NCI-H146 (cell line): ENCODE measurements around the gene IL4I1.

Experiments used
- DNase-seq: peaks from one replicate; lab custom pipeline; 2025; lab: John Stamatoyannopoulos, UW

IL4I1 gene

DNA sequence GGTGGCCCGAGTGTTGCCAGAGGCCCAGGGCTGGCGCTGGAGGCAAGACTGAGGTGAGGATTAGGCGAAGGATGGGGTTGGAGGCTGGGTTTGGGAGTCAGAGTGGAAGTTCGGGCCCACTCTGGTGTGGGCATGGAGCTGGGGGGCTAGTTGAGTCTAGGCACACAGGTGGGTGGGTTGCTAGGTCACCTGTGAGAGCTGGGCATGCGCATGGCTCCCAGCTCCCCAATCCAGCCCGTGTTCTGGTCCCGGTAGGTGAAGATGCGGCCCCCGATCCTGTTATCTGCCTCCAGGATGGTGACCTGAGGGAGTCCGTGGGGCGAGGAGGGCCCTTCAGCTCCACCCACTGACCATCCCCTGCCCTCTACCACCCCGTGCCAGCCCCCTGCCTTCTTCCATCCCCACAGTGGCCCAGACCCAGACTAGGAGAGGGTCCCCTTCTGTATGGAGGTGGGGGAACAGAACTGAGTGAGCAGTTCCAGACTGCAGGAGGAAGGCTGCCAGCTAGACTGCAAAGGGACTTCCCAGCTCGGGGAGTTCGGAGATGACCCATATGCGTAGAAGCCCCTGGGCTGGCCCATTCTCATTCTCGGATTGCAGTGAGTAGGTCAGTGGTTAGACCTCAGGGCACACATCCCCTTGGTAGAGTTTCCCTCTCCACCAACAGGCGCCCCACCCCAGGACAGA lies 1.7 kb downstream of the IL4I1 start:
- DNase-seq, result no peak

DNA sequence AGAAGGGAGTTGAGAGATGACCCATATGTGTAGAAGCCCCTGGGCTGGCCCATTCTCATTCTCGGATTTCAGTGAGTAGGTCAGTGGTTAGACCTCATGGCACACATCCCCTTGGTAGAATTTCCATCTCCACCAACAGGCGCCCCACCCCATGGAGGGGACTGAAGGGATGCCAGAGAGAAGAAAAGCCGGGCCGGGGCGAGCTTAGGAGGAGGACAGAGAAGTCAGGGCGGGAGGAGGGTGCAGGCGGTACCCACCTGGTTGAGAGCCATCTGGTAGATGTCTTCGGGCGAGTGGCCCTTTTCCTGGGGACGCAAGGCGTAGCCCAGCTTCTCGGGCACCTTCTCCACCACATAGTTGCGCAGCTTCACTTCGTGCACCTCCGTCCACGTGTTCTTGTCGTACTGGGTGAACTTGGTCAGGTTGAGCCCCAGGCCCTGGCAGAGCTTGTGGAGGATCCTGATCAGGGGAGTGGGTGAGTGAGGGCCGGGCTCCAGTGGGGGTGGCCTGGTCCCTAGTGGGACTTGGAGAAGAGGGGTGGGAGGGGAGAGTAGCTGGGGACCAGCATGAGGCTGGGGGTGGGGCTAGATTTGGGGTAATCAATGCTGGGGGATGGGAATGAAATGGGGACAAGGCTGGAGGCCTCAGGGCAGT lies 2.5 kb downstream of the IL4I1 start:
- no peak for DNase-seq

DNA sequence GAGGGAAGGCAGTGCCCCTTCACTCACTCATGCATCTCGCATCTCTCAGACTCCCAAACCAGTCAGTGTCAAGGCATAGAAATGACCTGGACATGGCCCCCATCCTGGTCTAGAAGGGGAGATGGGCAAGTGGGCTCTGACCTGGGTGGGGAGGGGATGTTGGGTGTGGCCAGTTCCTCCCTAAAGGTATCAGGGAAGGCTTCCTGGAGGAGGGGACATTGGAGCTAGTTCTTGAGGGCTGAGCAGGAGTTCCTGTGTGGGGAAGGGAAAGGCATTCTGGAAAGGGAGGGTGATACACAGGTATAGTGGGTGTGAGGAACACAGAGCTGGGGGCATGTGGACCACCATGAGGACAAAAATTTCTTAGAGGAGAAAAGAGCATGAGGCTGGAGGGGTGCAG lies 4.0 kb downstream of the IL4I1 start:
- no peak for DNase-seq

DNA sequence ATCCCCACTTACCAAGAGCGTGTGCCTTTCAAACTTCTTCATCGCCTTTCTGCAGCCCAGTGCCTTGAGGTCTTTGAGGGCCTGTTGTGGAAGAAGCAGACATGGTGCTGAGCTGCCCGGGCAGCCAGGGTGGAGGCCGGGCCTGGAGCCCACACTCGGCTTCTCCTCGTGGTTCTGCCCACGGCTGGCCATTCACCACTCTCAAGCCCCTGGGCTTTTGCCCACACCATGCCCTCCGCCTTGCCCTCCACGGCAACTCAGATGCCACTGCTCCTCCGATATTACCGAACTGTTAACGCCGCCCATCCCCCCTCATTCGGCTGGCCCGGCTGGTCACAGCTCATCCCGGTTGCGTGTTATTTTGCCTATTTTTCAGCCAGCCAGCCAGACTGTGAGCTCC lies 5.3 kb downstream of the IL4I1 start:
- DNase-seq, result no peak

DNA sequence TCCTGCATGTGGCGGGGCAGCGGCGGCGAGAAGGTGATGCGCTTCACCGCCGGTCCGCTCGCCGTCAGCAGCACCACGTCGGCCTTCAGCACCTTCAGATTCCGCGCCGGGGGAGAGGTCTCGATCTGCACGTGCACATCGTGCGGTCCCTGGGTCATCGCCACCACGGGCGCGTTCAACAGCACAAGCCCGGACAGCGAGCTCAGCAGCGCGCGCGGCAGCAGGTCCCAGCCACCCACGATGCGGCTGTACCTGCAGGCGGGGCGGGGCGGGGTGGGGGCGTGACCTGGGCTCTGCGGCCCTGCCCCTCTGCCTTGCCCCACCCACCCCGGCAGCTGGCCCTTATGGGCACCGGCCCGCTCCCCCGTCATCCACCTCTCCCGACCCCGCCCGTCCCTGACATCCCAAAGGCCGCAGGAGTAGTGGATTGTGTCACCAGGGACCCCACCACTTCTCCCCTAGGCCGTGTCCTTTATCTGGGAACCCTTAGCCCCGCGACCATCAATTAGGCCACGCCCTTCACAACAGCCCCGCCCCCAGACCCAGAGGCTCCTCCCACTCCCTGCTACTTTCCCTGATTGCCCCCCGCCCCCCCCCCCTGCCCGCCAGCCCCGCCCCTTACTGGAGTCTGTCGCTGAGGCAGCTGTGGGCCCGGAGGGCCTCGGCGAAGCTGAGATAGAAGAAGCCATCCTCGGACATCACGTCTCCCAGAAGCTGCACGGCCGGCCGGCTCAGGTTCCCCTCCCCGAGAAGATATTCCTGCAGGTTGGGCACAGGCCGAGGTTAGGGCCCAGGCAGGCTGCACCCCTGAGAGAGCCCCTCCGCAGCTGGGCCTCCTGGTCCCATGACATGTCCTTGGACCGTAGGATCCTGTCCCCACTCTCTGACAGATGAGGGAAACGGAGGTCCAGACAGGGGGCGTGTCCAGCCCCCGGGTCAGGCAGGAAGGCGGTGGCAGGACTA lies 6.1 kb downstream of the IL4I1 start:
- peak; percentile 87 for DNase-seq

DNA sequence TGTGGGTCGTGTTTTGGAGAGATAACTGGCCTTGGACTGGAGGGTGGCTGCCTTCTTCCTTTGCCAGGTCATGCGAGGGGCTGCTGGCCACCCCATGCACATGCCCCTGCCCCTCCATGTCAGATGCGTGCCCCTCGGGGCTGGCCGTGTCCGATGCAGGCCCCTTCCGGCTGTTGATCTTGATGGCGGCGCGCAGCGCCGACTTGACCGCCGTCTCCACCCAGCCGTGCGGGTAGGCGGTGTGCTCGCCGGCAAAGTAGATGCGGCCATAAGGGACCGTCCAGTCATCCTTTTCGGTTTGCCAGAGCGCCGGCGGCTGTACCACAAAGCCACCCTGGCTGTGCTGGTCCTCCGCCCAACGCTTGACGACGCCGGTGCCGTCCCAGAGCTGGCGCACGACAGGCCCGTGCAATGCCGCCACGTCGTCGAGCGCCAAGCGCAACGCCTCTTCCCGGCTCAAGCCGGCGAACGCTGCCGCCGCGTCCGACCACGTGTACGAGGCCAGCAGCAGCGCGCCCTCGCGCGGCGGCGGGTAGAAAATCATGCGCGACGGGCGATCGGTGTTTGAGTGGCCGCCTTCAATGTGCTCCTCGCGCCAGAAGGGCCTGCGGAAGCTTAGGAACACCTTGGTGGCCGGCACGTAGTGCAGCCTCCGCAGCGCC lies 6.9 kb downstream of the IL4I1 start:
- peak; percentile 83 for DNase-seq

DNA sequence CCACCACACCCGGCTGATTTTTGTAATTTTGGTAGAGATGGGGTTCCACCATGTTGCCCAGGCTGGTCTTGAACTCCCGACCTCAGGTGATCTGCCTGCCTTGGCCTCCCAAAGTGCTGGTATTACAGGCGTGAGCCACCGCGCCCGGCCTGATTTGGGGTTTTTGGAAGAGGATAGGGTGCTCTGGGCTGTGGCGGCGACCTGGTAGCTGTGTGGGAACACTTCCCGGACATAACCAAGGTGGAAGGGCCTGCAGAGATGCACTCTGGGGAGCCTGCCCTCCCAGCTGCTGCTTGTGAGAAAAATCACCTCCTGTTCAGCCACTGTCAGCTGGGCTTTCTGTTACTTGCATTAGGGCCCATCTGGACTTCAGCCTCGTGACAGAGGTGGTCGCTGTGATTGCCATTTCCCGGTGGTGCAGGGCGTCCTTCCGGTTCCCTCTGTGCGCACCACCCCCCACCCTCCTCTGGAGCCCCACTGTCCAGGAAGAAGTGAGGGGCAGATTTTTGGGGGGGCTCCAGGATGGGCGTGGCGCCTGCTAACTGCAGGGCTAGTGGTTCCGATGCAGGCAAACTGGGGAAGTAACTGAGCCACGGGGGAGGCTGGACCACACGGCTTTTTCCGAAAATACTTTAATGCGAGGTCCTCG lies 7.5 kb downstream of the IL4I1 start:
- no peak for DNase-seq

DNA sequence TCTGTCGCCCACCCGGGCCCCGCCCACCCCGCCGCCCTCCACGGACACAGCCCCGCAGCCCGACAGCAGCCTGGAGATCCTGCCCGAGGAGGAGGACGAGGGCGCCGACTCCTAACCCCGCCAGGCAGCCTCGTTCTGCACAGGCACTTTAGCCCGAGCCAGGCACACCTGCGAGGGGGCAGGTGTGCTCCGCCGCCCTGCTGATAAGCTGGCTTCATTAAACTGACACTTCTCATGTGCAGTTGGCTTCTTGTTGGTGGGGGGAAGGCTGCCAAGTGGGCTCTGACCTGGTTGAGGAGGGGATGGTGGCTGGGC lies 8.2 kb downstream of the IL4I1 start:
- DNase-seq, result peak; percentile 84

DNA sequence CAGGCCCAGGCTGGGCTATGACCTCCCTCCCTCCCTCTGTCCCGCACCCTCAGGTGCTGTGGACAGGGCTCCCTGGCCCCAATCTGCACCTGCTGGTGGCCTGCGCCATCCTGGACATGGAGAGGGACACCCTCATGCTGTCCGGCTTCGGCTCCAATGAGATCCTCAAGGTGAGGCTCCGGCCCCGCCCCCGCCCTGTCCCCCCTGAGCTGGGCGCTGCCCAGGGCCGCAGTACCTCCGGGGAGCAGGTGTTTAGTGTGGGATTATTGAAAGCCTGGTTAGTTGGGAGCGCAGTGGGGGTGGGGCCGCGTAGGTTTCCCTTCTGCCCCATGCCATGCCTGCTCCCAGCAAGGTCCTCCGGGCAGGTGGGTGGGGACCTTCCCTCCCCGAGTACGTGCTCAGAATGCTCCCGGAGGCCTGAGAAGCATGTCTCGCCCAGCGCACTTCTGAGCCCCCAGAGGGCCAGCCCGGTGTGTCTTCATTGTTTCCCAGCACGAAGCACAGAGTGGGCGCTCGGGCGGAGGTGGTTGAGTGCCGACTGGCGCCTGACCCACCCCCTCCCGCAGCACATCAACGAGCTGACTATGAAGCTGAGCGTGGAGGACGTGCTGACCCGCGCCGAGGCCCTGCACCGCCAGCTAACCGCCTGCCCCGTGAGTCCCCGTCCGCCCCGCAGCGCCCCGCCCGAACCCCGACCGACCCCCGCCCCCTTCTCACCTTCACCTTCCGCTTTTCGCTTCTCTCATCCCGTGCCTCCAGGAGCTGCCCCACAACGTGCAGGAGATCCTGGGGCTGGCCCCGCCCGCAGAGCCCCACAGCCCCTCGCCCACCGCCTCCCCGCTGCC lies 8.8 kb downstream of the IL4I1 start:
- DNase-seq, result peak; percentile 72

DNA sequence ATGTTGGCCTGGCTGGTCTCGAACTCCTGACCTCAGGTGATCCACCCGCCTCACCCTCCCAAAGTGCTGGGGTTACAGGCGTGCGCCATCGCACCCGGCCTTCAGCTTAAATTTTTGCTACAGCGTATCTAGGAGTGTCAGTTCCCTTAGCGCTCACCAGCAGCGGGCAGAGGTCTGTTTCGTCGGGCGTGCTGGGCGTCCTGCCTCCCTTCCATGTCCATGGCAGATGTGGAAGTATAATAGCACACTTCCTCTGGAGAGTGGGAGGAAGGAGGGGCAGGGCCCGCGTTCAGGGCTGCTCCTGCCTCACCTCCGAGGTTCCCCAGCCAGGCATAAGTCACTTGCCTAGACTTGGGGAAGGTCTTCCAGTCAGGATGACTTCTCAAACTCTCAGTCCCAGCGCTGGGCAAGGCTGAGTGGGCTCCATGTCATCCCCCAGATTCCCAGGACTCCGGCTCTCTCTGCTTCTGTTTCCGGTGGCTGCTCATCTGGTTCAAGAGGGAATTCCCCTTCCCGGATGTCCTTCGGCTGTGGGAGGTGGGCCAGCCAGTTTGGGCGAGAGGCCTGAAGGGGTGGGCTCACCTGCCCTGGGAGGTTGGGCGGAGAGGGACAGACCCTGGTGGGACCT lies 9.5 kb downstream of the IL4I1 start:
- DNase-seq, result no peak

DNA sequence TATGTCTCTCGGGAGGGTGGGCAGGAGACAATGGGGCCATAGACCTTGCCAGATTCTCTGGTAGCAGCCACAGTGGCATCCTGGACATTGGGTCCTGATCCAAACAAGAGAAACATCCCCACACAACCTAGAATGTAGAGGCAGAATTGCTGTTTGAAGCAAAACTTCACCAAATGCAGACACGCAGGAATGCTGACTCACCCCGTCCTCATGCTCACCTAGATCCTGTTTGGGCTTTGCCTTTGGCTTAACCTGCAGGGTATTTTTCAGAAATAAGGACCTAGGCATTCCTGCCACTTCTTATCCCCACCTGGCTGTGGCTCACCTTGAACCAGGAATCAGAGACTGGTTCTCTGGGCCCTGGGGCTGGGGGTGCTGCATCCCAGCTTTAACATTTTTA lies 11.9 kb downstream of the IL4I1 start:
- DNase-seq, result no peak

DNA sequence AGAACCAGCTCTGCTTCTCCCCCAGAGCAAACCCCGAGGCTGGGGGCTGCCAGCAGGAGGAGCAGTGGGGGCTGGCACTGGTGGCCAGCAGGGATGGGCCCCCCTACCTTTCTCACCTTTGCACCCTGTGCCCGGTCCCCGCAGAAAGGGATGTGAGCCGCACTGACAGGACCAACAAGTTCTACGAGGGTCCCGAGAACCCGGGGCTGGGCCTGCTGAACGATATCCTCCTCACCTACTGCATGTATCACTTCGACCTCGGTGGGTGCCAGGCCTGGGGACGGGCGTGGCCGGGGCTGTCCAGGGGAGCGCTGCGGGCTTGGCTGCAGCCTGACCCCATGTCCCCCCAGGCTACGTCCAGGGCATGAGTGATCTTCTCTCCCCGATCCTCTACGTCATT lies 12.6 kb downstream of the IL4I1 start:
- DNase-seq, result no peak

DNA sequence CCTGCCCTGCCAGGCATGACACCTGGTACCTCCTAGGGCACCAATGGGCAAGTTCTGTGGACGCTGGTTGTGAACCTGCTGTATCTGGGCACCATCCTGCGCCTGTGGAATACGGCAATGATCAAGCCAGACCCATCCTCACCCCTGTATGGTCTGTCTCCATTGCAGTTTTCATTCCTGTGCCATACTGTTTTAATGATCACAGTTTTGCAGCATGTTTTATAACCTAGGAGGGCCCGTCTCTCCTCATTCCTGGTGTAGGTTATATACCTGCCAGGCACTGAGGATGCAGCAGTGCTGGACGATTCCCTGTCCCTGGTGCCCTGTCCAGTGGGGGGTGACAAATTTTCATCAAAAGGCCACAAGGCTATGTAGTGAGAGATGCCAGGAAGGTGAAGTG lies 13.6 kb downstream of the IL4I1 start:
- DNase-seq, result no peak

DNA sequence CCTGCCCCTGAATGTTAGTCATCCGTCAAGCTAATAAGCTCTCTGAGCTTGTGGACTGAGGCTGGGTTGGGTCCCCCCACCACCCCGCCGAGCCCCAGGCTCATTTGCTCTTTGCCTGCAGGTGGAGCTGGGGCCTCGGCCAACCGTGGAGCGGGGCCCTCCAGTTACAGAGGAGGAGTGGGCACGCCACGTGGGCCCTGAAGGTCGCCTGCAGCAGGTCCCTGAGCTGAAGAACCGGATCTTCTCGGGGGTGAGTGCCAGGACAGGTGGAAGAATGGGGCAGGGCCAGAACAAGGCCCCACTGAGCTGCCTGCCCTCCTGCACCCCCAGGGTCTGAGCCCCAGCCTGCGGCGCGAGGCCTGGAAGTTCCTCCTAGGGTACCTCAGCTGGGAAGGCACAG lies 14.0 kb downstream of the IL4I1 start:
- no peak for DNase-seq

DNA sequence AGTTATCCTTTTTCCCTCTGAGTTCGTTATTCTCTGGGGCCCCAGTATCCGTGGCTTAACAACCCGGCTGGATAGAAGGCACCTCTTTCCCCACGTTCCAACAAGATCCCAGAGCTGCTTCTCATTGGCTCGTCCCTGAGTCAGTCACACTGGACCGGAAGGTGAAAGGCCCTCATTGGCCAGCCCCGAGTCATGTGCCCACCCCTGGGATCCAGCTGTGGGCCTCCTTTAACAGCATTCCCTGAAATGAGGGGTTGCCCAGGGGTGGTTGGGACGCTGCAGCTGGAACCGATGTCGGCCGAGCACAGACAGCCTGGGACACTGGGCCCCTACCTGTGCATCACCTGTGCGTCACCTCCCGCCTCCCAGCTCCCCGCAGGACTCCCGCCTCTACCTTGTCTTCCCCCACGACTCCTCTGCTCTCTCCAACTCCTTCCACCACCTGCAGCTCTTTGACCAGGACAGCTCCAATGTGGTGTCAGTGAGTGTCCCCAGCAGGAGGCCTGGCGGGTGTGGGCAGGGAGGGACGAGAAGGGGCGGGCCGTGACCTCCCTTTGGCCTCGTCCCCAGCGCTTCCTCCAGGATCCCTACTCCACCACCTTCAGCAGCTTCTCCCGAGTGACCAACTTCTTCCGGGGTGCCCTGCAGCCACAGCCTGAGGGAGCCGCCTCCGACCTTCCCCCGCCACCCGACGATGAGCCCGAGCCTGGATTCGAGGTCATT lies 14.9 kb downstream of the IL4I1 start:
- DNase-seq, result no peak

DNA sequence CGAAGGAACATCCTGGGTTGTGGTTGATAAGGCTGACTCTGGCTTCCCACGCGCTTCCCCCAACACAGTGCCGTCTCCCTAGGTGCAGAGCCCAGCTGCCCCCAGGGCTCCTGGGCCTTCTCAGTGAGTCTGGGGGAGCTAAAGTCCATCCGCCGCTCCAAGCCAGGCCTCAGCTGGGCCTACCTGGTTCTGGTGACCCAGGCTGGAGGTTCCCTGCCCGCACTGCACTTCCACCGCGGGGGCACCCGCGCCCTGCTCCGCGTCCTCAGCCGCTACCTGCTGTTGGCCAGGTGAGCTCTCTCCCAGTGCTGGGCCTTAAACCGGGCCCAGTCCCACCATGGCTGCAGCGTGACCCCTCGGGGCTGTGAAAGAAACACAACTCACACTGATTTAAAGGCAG lies 15.5 kb downstream of the IL4I1 start:
- no peak for DNase-seq

DNA sequence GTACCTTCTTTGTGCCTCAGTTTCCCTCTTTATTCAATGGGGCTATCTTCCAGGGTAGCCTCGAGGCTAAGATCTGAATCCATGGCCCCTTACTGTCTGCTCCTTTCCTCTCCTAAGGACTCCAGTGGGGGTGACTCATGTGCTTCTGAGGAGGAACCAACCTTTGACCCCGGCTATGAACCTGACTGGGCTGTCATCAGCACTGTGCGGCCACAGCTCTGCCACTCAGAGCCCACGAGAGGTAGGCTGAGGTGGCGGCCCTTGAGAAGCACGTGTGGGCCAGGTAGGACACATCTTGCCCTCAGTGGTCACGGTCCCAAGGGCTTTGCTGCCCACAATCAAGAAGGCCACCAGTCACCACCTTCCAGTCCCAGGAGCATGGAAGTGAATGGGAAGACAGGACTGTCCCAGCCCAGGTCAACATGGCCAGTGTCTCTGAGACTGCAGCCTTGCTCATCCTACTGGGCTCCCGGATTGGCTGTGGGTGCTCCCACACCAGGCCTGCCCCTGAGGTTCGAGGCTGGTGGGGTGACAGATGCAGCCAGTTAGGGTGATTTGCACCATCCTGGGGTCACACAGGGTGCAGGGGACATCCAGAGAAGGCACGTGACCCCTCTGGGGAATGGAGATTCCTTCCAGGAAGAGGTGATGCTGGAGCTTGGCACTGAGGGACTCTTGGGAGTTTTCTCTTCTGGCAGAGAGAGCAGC lies 16.4 kb downstream of the IL4I1 start:
- DNase-seq, result no peak

DNA sequence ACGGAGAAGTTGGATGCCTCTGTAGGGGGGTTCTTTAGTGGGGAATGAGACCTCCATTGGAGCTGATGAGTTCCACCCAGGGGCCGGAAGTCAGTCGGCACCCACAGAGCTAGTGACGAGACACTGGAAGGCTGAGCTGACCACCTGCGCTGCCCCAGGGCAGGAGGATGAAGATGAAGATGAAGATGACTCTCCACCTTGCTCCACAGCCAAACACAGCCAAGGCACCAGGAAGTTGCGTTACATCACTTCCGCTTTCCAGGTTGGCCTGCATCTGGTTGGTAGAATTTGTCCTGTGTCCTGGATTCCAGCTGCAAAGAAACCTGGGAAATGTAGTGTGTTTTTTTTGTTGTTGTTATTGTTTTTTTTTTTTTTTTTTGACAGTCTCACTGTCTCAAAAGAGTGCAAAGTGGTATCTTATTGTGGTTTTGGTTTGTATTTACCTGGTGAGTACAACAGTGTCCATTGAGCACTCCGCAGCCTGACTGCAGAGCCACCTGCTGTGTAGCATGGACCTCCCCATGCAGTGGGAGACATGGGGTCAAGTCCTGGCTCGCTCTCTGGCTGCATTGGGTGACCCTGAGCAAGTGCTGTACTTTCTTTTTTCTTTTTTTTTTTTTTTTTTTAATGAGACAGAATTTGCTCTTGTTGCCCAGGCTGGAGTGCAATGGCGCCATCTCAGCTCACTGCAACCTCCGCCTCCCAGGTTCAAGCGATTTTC lies 17.3 kb downstream of the IL4I1 start:
- DNase-seq, result no peak

DNA sequence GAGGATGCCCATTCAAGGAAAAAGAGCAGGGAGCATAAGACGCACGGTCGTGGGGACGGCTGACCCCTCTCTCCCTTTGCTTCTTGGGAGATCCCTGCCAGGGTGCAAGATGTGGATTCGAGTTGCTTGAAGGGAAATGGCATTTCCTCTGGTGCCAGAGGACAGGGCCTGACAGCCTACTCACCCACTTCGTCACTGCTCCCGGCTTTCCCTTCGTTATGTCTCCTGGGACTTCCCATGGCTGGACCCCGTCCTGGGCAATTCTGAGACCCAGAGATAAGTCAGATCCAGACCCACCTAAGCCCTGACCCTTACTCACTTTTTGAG lies 18.0 kb downstream of the IL4I1 start:
- DNase-seq, result no peak
